PC-3 (cell line): Measurements from ENCODE around the gene RBMS2.

Experiments used
- CTCF ChIP-seq: fragments of 300-600 bp; sonication (generic); conservative IDR thresholded peaks from 2 replicates; pipeline ENCODE4 v1.5.1; 2017; ENCODE audit warnings: antibody characterized with exemption, low read depth, mild to moderate bottlenecking, low read length
- EZH2 ChIP-seq: fragments of 300-600 bp; sonication (generic); IDR thresholded peaks from one replicate; pipeline ENCODE4 v1.6.1; 2017; ENCODE audit warnings: antibody characterized with exemption, mild to moderate bottlenecking, low read length; ENCODE audit not compliant: unreplicated experiment

GRCh38 chr12:56591961-56592360 is 70.3 kb downstream of the RBMS2 start:
- no peak for TF ChIP-seq CTCF
- no peak for TF ChIP-seq EZH2
